Measurements from ENCODE around the gene MYH9. TPM values are rescaled to one million over a fixed set of nuclear protein-coding genes. Genes with fewer than 3 reads are reported as not detected.

The MYH9 gene
- total and polyA plus RNA-seq, 10 donors, result 59.8 to 1,376 (median 711) TPM

- Histone ChIP-seq H3K4me3 (no peak overlapping the region), H3K36me3 (peaks cover 44 to 100% (median 100%) of the 10 kb centered on the region in 6 donors), H3K4me1 (peaks cover 6 to 54% (median 26%) of the 10 kb centered on the region in 6 donors), H3K9me3 (no peaks in the 10 kb centered on the region), H3K27ac (peak overlapping the region in 1 of 8 donors; percentile 9), H3K27me3 (replicated peaks in 1 of 7) (no peaks in the 10 kb centered on the region)
- WGBS, 5 donors, result 92 to 95% (median 95%) methylated on average over 15 of the region's 15 CpGs
- intact Hi-C loops (cut with DNase I; ENCODE audit: low total_unique reads), result no loop called here
- DNase-seq, result peak; percentile 64
- TF ChIP-seq CTCF (IDR thresholded peaks at IDR 0.05 in 8 of 11, conservative IDR thresholded peaks at IDR 0.05 in 3 of 11), result no peak
- TF ChIP-seq POLR2A (IDR thresholded peaks at IDR 0.05), result no peak
- peak; percentile 23 to 81 (median 49) for TF ChIP-seq POLR2AphosphoS5 (IDR thresholded peaks at IDR 0.05)
These were observed 91.1 kb downstream of the MYH9 start for GRCh38 chr22:36296690-36297089.

- peak; percentile 51 for DNase-seq
- H3K9me3 ChIP-seq, result peaks cover 0 to 3% (median 0%) of the 10 kb centered on the region in 8 donors
- no peak for TF ChIP-seq CTCF (IDR thresholded peaks at IDR 0.05 in 8 of 11, conservative IDR thresholded peaks at IDR 0.05 in 3 of 11)
- peak in 2 of 3 donors; percentile 34 to 71 for TF ChIP-seq POLR2AphosphoS5 (IDR thresholded peaks at IDR 0.05)
- no peak overlapping the region for H3K4me3 ChIP-seq
- H3K27me3 ChIP-seq (replicated peaks in 1 of 7), result no peaks in the 10 kb centered on the region
- intact Hi-C loops (cut with DNase I; ENCODE audit: low total_unique reads), result no loop called here
- H3K36me3 ChIP-seq, result peaks cover 43 to 100% (median 93%) of the 10 kb centered on the region in 6 donors
- peaks cover 3 to 42% (median 14%) of the 10 kb centered on the region in 6 donors for H3K4me1 ChIP-seq
- 89 to 95% (median 93%) methylated on average over 7 of the region's 7 CpGs for WGBS, 5 donors
- H3K27ac ChIP-seq, result peak overlapping the region in 3 of 8 donors; percentile 2 to 28 (median 11)
These were observed 92.5 kb downstream of the MYH9 start for GRCh38 chr22:36295247-36295646.

GRCh38 chr22:36294801-36295200 lies 93.0 kb downstream of the MYH9 start:
- Histone ChIP-seq H3K9me3 (peaks cover 0 to 3% (median 0%) of the 10 kb centered on the region in 8 donors), H3K36me3 (peaks cover 39 to 100% (median 93%) of the 10 kb centered on the region in 6 donors), H3K4me1 (peaks cover under 1 to 37% (median 12%) of the 10 kb centered on the region in 6 donors), H3K27me3 (replicated peaks in 1 of 7) (no peaks in the 10 kb centered on the region), H3K4me3 (no peak overlapping the region), H3K27ac (peak overlapping the region in 2 of 8 donors; percentile 2 to 11)
- TF ChIP-seq CTCF (IDR thresholded peaks at IDR 0.05 in 8 of 11, conservative IDR thresholded peaks at IDR 0.05 in 3 of 11), result no peak
- peak in 2 of 3 donors; percentile 29 to 69 for TF ChIP-seq POLR2AphosphoS5 (IDR thresholded peaks at IDR 0.05)
- TF ChIP-seq POLR2A (IDR thresholded peaks at IDR 0.05), result no peak
- peak; percentile 64 for DNase-seq
- 90 to 97% (median 92%) methylated on average over 11 of the region's 11 CpGs for WGBS, 5 donors
- intact Hi-C loops (cut with DNase I; ENCODE audit: low total_unique reads), result no loop called here

GRCh38 chr22:36294293-36294620 lies 93.5 kb downstream of the MYH9 start:
- Histone ChIP-seq H3K27me3 (replicated peaks in 1 of 7) (no peaks in the 10 kb centered on the region), H3K36me3 (peaks cover 40 to 100% (median 93%) of the 10 kb centered on the region in 6 donors), H3K4me3 (no peak overlapping the region), H3K4me1 (peaks cover 0 to 34% (median 15%) of the 10 kb centered on the region in 6 donors), H3K27ac (no peak overlapping the region), H3K9me3 (peaks cover 0 to 3% (median 0%) of the 10 kb centered on the region in 8 donors)
- intact Hi-C loops (cut with DNase I; ENCODE audit: low total_unique reads), result no loop called here
- WGBS, 5 donors, result 91 to 94% (median 93%) methylated on average over 7 of the region's 7 CpGs
- no peak for TF ChIP-seq POLR2A (IDR thresholded peaks at IDR 0.05)
- no peak for TF ChIP-seq CTCF (IDR thresholded peaks at IDR 0.05 in 8 of 11, conservative IDR thresholded peaks at IDR 0.05 in 3 of 11)
- no peak for TF ChIP-seq POLR2AphosphoS5 (IDR thresholded peaks at IDR 0.05)
- peak; percentile 46 for DNase-seq

Data from spleen (tissue), 11 donors.